ENCODE data around the gene CBLIF.
"Not testable (repeated sequence)": the region's sequence is repeated elsewhere in the genome, so short reads cannot be mapped to it uniquely, and the experiment has no call there.

CBLIF gene

DNA sequence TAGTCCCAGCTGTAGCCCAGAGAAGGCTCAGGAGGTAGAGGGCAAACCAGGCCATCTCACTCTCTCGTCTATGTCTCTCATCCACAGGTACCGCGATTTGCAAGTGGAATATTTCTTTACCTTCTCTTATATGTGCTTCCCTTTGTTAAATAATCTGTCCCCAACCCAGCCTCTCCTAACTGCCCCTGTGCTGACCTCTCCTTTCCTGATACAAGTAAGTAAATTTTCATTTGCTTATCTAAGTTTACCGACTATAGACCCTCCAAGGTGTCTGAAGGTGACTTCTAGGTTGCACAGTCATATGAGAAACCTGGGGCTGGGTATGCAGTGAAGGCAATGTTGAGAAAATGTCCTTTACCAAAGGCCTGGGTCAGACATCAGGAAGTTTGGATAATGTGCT lies at the start of gene CBLIF:
Gene CBLIF, minus strand, starts transcription at position 101 of the 400 bp plus-strand sequence. Its CDS starts 46 bp downstream, at position 55.
- FAIRE-seq: no peak

DNA sequence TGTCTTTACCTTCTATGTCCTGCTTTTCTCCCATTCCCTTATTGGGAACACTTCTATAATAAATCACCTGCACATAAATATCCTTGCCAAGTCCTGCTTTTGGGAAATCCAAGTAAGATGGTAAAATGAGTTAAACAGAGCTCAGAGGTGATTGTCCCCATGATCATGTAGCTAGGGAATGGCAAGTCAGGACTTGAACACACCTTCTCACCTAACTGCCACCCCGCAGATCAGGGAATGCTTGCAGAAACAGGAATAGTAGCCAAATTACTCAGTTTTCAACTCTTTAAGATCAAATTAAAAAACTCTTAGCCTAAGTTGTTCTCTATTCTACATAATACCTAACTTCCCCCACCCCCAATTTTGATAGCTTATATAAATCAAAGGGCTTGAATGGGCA lies 49.3 kb upstream of the CBLIF start:
- FAIRE-seq: no peak

DNA sequence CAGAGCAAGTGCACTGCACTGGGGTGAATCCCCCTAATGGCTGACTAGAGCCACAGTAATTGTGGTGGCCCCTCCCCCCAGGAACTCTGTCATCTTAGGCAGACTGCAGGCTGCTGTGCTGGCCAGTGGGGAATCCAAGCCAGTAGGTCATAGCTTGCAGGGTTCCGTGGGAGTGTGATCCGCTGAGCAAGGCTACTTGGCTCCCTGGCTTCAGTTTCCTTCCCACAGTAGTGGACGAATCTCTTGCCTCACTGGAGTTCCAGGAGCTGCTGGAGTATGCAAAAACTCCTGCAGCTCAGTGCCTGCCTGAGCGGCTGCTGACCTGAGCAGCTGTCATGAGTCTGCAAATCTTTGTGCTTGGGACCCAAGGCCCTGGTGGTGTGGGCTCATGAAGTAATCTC lies 46.5 kb upstream of the CBLIF start:
- FAIRE-seq: no peak

DNA sequence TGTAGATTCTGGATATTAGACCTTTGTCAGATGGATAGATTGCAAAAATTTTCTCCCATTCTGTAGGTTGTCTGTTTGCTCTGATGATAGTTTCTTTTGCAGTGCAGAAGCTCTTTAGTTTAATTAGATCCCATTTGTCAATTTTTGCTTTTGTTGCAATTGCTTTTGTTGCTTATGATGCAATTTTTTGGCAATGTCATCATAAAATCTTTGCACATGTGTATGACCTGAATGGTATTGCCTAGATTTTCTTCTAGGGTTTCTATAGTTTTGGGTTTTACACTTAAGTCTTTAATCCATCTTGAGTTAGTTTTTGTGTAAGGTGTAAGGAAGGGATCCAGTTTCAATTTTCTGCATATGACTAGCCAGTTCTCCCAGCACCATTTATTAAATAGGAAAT lies 41.9 kb upstream of the CBLIF start:
- FAIRE-seq: not testable (repeated sequence)

DNA sequence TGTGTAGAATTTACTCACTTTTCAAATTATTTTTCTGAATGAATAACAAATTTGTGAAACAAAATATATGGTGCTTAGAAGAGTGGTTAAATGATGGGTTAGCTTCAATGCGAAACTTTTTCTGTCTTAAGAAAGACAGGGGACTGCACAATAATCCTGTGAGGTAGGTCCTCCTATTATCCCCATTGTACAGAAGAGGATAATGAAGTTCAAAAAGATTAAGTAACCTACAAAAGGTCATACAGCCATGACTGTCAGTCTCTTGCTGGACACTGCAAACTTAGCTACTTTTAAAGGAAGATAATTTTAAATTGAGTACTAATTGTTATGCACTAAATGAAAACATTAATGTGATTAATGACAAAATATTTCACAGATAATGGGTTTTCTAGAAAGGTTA lies 38.3 kb upstream of the CBLIF start:
- FAIRE-seq: no peak

DNA sequence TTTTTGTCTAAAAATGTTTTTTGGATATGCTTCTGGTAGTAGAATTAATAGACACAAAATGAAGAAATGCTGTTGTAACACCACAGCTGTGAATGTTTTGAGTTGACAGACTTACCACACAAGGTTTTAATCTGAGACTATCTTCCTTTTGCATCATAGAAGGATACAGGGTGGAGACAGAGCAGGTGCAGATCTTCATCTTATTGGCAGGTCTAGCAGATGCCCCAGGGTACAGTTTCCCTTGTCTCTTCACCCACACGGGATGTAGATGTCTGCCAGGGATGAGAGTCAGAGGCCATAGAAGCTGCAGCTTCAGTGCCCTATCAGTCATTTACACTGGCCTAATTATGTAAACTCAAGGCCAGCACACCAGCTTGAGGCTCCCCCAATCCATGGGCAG lies 34.3 kb upstream of the CBLIF start:
- no peak for FAIRE-seq

DNA sequence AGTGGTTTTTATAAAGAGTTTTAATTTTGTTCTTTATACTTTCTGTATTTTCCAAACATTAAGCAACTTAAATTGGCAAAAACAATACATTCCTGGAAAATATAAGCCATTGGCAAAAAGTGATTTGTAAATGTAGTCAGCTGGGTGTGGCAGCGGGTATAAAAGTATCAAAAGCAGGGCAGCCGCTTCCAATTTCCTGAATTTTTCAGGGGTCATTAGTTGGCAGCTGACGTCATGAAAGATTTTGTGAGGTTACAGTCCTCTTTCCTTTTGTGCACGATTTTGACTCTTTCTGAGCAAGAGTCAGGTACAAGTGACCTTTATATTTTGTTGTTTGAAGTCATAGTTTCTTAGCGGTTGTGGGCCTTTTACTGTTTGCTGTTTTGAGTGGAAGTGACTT lies 33.3 kb upstream of the CBLIF start, which contains the start of gene OOSP3:
Gene OOSP3, plus strand, starts transcription at position 208 of the 400 bp plus-strand sequence. Its CDS starts 27 bp downstream, at position 235.
- no peak for FAIRE-seq

DNA sequence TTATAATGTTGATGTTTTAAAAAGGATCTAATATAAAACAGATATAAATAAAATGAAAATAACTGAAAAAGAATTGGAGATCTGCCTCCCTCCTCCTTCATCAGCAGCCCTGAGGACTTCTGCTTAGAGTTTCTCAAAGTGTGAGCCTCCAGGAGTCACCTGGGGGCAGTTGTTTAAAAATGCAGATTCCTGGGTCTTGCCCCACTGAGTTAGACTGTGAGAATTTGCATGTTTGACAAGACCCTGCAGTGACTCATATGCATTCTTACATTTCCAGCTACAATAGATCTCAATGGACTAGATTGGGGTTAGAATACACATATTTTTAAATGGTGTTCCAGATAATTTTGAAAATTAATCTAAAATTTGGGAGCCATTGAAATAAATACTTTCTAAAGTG lies 32.5 kb upstream of the CBLIF start:
- FAIRE-seq: no peak

DNA sequence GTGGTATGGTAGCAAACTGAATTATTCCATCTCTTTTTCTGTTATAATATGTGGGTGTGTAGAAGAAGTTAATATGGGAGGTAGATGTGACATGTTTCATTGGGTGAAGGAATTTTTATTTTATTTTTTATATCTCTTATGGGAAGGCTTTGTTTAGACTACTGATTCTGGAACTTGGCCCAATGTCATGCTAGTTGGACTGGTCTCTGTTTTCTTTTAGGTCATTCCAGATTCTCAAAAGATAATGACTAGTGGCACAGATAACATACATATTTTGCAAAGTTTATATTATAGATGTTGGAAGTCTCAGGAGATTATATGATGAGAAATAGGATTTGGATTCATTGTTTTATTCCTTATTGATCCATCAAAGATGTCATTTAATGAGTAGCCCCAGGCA lies 32.0 kb upstream of the CBLIF start:
- no peak for FAIRE-seq

DNA sequence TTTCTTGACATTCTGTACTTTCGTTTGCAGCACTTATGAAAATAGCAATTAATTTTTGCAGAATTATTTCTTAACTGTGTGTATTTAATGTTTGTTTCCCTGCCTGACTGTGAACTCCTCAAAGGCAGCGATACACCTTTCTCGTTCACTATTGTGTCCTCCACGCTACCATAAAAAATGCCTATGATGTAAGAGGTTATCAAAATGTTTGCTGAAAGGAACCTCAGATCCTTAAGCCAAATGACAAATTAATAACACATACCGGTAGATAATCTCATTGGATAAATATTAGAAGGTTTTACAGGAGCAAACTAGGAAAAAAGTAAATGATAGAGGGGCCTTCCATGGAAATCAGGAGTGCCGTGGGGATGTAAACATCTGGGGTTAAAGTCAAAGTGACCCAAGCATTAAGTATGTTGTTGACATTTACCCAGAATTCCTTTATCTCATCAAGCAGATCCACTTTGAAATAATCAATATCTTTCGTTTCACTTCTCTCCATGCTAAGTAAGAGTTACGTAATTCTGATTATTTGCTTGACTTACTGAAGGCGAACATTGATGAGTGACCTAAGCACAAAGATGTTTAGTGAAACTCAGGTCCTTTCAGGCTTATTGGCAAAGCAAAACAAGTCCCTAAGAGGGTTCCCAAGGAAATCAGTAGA lies 30.7 kb upstream of the CBLIF start:
- no peak for FAIRE-seq

DNA sequence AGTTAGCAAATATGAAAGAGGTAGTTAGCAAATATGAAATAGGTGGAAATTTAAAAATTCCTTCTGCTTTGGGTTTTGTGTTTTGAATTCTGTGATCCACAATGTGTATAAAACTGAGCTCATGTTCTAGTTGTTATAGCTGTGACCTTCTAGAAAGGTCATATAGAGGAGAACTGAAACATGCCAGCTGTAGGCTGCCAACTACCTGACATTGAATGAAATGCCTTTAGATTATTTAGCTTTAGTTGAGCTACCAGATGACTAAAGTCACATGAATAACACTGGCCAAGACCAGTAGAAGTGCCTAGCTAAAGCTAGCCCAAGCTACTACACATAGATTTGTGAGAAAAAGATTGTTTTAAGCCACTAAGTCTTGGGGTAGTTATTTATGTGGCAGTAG lies 26.8 kb upstream of the CBLIF start:
- no peak for FAIRE-seq

DNA sequence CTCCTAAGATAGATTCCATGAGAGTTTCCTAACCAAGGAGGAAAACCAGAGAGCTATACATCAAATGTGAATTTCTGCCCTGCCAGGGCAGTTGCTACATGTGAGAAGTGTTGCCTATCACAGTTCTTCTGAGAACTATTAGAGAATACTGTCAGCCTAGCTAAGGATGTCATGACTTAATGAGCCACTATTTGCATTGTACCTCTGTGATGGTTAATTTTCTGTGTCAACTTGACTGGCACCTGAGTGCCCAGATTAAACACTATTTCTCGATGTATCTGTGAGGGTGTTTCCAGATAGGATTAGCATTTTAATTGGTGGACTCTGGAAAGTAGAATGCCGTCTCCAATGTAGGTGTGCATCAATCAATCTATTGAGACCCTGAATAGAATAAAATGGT lies 22.6 kb upstream of the CBLIF start:
- no peak for FAIRE-seq

DNA sequence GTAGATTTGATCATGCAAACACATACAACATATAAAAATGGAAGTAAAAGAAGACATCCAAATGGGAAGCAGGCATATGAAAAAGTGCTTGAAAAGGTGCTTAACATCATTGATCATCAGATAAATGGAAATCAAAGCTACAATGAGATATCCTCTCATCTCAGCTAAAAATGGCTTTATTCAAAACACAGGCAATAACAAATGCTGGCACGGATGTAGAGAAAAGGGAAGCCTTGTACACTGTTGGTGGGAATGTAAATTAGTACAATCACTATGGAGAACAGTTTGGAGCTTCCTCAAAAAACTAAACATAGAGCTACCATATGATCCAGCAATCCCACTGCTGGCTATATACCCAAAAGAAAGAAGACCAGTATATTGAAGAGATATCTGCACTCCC lies 21.5 kb upstream of the CBLIF start:
- no peak for FAIRE-seq

DNA sequence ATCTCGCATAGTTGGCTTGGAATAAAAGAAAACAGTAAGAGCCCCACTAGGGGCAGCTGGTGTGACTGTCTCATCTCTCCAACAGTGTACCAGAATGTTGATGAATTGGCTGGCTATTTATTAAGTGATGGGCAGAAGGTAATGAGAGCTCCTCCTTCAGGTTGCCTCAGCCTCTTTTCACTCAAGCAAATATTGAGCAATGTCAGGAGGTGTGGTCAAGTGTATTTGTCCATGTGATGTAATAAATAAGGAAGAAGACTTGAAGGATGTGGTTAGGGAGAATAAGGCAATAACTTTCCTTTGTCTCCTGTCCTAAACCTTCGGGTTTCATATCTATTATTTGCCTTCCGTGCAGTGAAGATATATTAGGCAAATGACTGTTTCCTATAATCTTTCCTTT lies 21.1 kb upstream of the CBLIF start, which contains the start of gene TCN1:
Gene TCN1, minus strand, starts transcription at position 91 of the 400 bp plus-strand sequence. Its CDS starts 17 bp downstream, at position 74.
- FAIRE-seq: no peak

DNA sequence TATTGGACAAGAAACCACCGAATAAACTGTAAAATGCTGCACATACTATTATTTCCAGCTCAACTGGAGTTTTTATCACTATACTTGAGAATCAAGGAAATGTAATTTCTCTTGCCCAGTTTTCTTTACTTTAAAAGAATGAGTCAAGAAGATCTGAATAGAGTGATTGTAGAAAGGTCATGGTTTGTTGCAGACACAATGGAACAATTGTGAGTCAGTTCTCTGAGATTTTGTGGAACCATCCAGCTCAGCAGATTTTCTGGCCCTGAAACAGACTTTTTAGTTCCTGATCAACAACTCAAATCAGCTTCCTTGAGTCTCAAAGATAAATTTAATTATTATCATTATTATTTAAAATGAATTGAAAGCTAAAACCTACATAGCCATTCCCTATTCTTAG lies 19.7 kb upstream of the CBLIF start:
- no peak for FAIRE-seq

DNA sequence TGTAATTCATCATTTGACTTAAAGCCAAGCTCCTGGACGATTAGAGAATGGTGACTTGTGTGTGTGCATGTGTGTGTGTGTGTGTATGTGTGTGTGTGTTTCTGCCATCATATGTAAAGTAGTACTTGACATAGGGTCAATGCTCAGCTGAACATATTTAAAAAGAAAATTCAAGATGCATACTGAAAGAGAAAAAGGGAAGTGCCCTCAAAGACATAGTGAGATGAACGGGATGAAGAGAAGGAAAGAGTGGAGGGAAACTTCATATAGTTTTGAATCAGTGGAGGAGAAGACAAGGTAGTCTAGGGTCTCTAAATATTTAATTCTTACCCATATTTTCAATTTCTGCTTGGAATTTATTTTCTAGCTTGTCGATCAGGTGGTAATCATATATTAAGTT lies 17.0 kb upstream of the CBLIF start:
- FAIRE-seq: no peak

DNA sequence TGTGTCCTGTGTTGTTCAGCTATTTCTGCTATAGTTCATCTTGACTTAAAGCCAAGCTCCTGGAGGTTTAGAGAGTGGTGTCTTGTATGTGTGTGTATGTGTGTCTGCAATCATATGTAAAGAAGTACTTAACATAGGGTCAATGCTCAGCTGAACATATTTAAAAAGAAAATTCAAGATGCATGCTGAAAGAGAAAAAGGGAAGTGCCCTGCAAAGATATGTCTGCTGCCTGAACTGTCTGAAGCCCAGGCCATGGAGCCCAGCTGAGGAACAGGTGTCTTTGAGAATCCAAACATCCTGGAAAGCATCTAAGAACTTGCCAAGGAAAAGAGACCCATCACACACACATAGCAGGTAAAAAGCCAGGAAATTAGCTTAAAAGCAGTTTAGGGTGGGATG lies 14.4 kb upstream of the CBLIF start:
- no peak for FAIRE-seq

DNA sequence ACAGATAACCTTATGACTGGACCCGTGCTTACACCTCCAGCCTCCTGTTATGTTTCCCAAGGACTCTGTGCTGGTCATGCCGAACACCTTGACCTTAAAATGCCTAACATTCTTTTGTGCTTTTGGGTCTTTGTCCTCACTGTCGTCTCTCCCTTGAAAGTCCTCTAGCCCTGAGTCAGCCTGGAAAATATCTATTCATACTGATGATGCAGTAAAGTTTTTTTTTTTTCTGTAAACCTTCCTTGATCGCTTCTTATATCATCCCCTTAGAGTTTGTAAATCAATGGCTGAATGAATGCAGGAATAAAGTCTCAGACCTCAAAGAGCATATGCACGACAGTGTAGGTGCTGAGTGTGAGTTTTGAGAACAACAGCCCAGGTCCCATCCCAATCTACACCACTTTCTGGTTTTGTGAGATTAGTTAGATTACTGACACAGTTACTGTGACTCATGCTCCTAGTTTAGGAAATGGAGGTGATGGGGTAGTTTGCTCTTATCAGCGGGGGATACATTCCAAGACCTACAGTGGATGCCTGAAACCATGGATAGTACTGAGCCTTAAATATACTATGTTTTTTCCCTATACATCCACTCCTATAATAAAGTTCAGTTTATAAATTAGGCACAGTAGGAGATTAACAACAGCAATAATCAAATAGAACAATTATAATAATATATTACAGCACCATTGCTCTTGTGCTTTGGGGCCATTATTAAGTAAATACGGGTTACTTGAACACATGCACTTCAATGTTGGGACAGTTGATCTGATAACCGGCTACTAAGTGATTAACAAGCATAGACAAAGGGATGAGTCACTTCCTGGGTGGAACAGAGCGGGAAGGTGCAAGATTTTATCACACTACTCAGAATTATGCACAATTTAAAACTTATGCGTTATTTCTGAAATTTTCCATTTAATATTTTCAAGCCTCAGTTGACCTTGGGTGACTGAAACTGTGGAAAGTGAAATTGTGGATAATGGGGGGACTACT lies 12.4 kb upstream of the CBLIF start:
- FAIRE-seq: no peak

DNA sequence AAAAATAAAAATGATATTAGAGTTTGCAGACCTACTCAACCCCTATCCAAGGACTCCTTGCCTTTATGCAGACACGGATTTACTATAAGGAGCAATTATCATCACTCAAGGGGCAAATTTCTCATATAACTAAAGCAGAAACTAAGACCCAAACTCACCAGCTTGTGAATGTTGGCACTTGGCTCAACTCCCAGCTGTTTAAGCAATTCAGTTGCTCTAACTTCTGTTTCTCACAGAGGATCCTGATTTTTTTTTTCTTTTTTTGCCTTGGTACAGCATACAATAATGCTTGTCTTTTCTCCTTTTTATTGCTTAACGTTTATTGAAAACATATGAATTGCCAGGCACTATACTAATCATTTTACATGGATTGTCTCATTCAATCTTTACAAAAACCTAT lies 9.6 kb upstream of the CBLIF start:
- FAIRE-seq: no peak

DNA sequence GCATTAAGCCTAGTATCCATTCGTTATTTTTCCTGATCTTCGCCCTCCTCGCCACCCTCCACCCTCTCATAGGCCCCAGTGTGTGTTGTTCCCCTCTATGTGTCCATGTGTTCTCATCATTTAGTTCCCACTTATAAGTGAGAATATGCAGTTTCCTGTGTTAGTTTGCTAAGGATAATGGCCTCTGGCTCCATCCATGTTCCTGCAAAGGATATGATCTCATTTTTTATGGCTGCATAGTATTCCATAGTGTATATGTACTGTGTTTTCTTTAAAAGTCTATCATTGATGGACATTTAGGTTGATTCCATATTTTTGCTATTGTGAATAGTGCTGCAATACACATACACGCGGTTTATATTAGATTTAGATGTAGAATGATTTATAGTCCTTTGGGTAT lies 6.1 kb upstream of the CBLIF start:
- not testable (repeated sequence) for FAIRE-seq

DNA sequence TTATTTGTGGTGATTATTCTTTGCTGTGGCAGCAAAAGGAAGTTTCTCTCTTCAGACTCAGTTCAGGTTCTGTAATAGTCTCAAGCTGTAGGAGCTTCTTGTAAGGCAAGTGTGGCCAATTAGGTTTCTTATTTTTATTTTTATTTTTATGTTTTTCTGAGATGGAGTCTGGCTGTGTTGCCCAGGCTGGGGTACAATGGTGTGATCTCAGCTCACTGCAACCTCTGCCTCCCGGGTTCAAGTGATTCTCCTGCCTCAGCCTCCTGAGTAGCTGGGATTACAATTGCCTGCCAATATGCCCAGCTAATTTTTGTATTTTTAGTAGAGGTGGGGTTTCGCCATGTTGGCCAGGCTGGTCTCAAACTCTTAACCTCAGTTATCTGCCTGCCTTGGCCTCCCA lies 4.3 kb upstream of the CBLIF start:
- not testable (repeated sequence) for FAIRE-seq

DNA sequence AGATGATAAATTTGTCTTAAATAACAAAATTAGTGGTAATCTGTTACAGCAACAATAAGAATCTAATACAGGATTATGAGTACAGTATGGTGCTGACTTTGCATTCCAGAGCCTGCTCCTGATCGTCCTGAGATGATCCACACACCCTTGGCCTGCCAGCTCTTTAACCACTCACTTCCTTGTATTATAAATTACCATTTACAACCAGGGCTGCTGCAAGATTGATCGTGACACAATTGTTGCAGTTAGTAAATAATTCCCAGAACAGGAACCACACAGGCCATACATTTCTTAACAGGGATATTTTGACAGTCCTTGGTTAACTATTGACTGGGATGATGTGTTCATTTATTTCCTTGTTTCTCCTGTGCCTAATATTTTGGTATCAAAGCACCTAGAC lies 3.8 kb upstream of the CBLIF start:
- FAIRE-seq: no peak

DNA sequence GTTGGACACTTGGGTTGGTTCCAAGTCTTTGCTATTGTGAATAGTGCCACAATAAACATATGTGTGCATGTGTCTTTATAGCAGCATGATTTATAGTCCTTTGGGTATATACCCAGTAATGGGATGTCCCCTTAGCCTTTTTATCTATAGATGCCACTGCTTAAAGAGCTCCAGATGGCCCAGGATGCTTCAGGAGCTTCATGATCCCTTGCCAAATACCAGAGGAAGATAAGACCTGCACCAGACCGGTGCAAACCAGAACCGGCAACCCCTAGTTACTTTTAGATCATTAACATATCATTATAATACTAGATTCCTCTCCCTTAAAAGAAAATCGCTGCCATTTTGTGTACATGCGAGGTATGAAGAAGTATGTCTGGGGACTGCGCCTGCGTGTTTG lies 3.1 kb upstream of the CBLIF start:
- FAIRE-seq: not testable (repeated sequence)

DNA sequence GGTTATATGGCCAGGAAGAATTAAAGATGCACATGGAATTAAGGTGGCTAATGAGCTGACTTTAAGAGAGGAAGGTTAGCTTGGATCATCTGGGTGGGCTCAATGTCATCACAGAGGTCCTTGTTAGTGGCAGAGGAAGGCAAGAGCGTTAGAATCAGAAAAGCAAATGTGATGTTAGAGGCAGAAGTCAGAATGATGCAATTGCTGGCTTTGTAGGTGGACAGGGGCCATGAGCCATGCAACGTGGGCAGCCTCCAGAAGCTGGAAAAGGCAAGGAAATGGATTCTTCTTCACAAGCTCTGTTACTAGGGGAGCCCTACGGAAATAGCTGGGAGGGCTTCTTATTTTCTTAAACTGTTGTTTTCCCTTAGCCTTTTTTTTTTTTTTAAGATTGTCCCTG lies 2.3 kb upstream of the CBLIF start:
- no peak for FAIRE-seq
